HG03025 (cell line): ENCODE measurements around the gene FNIP1.
A peak's percentile ranks its signal among the peaks of the same experiment; 100 is the strongest.
"Not testable (repeated sequence)": the region's sequence is repeated elsewhere in the genome, so short reads cannot be mapped to it uniquely, and the experiment has no call there.

Experiments used
- ATAC-seq: cut with Tn5 transposase; IDR thresholded peaks from one replicate; pipeline ENCODE4 v1.9.1; 2021; ENCODE audit warnings: mild to moderate bottlenecking, moderate library complexity; ENCODE audit not compliant: unreplicated experiment, low FRiP score

FNIP1 gene

GRCh38 chr5:131796793-131797693 is at the start of gene FNIP1:
TSS of gene FNIP1 (minus strand) at chr5:131797017. CDS start at chr5:131796921, 96 bp downstream.
- ATAC-seq = peak; percentile 93

GRCh38 chr5:131846536-131846935 is 49.7 kb upstream of the FNIP1 start:
- no peak for ATAC-seq

GRCh38 chr5:131845828-131846227 is 49.0 kb upstream of the FNIP1 start:
- no peak for ATAC-seq

GRCh38 chr5:131842971-131843370 is 46.2 kb upstream of the FNIP1 start:
- ATAC-seq = not testable (repeated sequence)

- ATAC-seq = not testable (repeated sequence)
Observed at GRCh38 chr5:131832702-131833101, 35.9 kb upstream of the FNIP1 start.

- peak; percentile 79 for ATAC-seq
Observed at GRCh38 chr5:131825404-131826013, 28.7 kb upstream of the FNIP1 start.

GRCh38 chr5:131824631-131825030 is 27.8 kb upstream of the FNIP1 start:
- no peak for ATAC-seq

- no peak for ATAC-seq
Observed at GRCh38 chr5:131821221-131821620, 24.4 kb upstream of the FNIP1 start.

GRCh38 chr5:131818001-131818724 is 21.3 kb upstream of the FNIP1 start:
- ATAC-seq = no peak

GRCh38 chr5:131814990-131815389 is 18.2 kb upstream of the FNIP1 start:
- ATAC-seq = no peak

GRCh38 chr5:131812371-131813160 is 15.7 kb upstream of the FNIP1 start:
- no peak for ATAC-seq

- ATAC-seq = no peak
Observed at GRCh38 chr5:131810510-131811249, 13.9 kb upstream of the FNIP1 start.

GRCh38 chr5:131795879-131796792 is 681 bp downstream of the FNIP1 start:
- ATAC-seq = peak; percentile 18

- no peak for ATAC-seq
Observed at GRCh38 chr5:131795228-131795627, 1.6 kb downstream of the FNIP1 start.

- no peak for ATAC-seq
Observed at GRCh38 chr5:131794586-131794985, 2.2 kb downstream of the FNIP1 start.

- no peak for ATAC-seq
Observed at GRCh38 chr5:131792896-131793295, 3.9 kb downstream of the FNIP1 start.

GRCh38 chr5:131791866-131792265 is 5.0 kb downstream of the FNIP1 start:
- ATAC-seq = no peak

GRCh38 chr5:131790550-131790949 is 6.3 kb downstream of the FNIP1 start:
- no peak for ATAC-seq

- ATAC-seq = no peak
Observed at GRCh38 chr5:131789765-131790164, 7.1 kb downstream of the FNIP1 start.
